ENCODE results near the gene FOCAD. TPM values are rescaled to one million over a fixed set of nuclear protein-coding genes. Genes with fewer than 3 reads are reported as not detected.

FOCAD gene
- total and polyA plus RNA-seq, 2 donors (not counting 1 experiment from before 2014, with no cell fraction given), result 40.3 to 145 TPM

GRCh38 chr9:20831028-20831427 is 147.0 kb downstream of the FOCAD start:
- H3K36me3 ChIP-seq (ENCODE audit: control insufficient read depth, insufficient read depth, low read length), result no peaks in the 10 kb centered on the region
- TF ChIP-seq CTCF (conservative IDR thresholded peaks at IDR 0.05 in 1 of 2, IDR thresholded peaks at IDR 0.05 in 1 of 2; ENCODE audit: low read depth in 1 of 2, low read length in 2 of 2) (no peak), EZH2 (IDR thresholded peaks at IDR 0.05; ENCODE audit: low read length, missing control alignments) (no peak)

GRCh38 chr9:20832775-20833174 is 148.7 kb downstream of the FOCAD start:
- no peaks in the 10 kb centered on the region for H3K36me3 ChIP-seq (ENCODE audit: control insufficient read depth, insufficient read depth, low read length)
- DNase-seq (ENCODE audit: low read depth in 2 of 2), result no peak
- no peaks in the 10 kb centered on the region for H3K27me3 ChIP-seq (ENCODE audit: control insufficient read depth, insufficient read depth, low read length)
- no peaks in the 10 kb centered on the region for H3K4me1 ChIP-seq (ENCODE audit: control insufficient read depth, extremely low read depth, insufficient read depth, low read length)
- H3K4me3 ChIP-seq (replicated peaks in 1 of 4; ENCODE audit: control extremely low read depth in 1 of 4, insufficient read depth in 1 of 4, low read depth in 3 of 4, low read length in 4 of 4), result no peak overlapping the region
- H3K27ac ChIP-seq (ENCODE audit: insufficient read depth, low read length), result no peak overlapping the region
- H2AFZ ChIP-seq (ENCODE audit: low read length), result no peak overlapping the region
- H3K4me2 ChIP-seq (ENCODE audit: extremely low read depth, insufficient read depth, low read length), result no peak overlapping the region
- H3K79me2 ChIP-seq (ENCODE audit: control insufficient read depth, insufficient read depth, low read length), result no peaks in the 10 kb centered on the region
- no peaks in the 10 kb centered on the region for H3K9me3 ChIP-seq (ENCODE audit: control insufficient read depth, insufficient read depth, low read depth, low read length)
- H3K9ac ChIP-seq (ENCODE audit: insufficient read depth, low read length), result no peak overlapping the region
- TF ChIP-seq EZH2 (IDR thresholded peaks at IDR 0.05; ENCODE audit: low read length, missing control alignments), result no peak
- TF ChIP-seq CTCF (conservative IDR thresholded peaks at IDR 0.05 in 1 of 2, IDR thresholded peaks at IDR 0.05 in 1 of 2; ENCODE audit: low read depth in 1 of 2, low read length in 2 of 2), result no peak
- no peaks in the 10 kb centered on the region for H4K20me1 ChIP-seq (ENCODE audit: control insufficient read depth, extremely low read depth, insufficient read depth, low read length)

More at GRCh38 chr9:20831028-20831427, 147.0 kb downstream of the FOCAD start:
- Histone ChIP-seq H3K4me1 (ENCODE audit: control insufficient read depth, extremely low read depth, insufficient read depth, low read length) (no peaks in the 10 kb centered on the region), H3K9ac (ENCODE audit: insufficient read depth, low read length) (no peak overlapping the region), H3K79me2 (ENCODE audit: control insufficient read depth, insufficient read depth, low read length) (no peaks in the 10 kb centered on the region), H2AFZ (ENCODE audit: low read length) (no peak overlapping the region), H3K4me2 (ENCODE audit: extremely low read depth, insufficient read depth, low read length) (no peak overlapping the region), H4K20me1 (ENCODE audit: control insufficient read depth, extremely low read depth, insufficient read depth, low read length) (no peaks in the 10 kb centered on the region), H3K27me3 (ENCODE audit: control insufficient read depth, insufficient read depth, low read length) (no peaks in the 10 kb centered on the region), H3K4me3 (replicated peaks in 1 of 4; ENCODE audit: control extremely low read depth in 1 of 4, insufficient read depth in 1 of 4, low read depth in 3 of 4, low read length in 4 of 4) (no peak overlapping the region), H3K9me3 (ENCODE audit: control insufficient read depth, insufficient read depth, low read depth, low read length) (no peaks in the 10 kb centered on the region), H3K27ac (ENCODE audit: insufficient read depth, low read length) (no peak overlapping the region)
- no peak for DNase-seq (ENCODE audit: low read depth in 2 of 2)

GRCh38 chr9:20835377-20836286 is 151.6 kb downstream of the FOCAD start:
- Histone ChIP-seq H3K4me3 (replicated peaks in 1 of 4; ENCODE audit: control extremely low read depth in 1 of 4, insufficient read depth in 1 of 4, low read depth in 3 of 4, low read length in 4 of 4) (no peak overlapping the region), H2AFZ (ENCODE audit: low read length) (no peak overlapping the region), H3K36me3 (ENCODE audit: control insufficient read depth, insufficient read depth, low read length) (no peaks in the 10 kb centered on the region), H3K4me1 (ENCODE audit: control insufficient read depth, extremely low read depth, insufficient read depth, low read length) (no peaks in the 10 kb centered on the region), H3K4me2 (ENCODE audit: extremely low read depth, insufficient read depth, low read length) (no peak overlapping the region), H3K79me2 (ENCODE audit: control insufficient read depth, insufficient read depth, low read length) (no peaks in the 10 kb centered on the region), H3K9me3 (ENCODE audit: control insufficient read depth, insufficient read depth, low read depth, low read length) (no peaks in the 10 kb centered on the region), H3K27ac (ENCODE audit: insufficient read depth, low read length) (no peak overlapping the region), H4K20me1 (ENCODE audit: control insufficient read depth, extremely low read depth, insufficient read depth, low read length) (no peaks in the 10 kb centered on the region), H3K27me3 (ENCODE audit: control insufficient read depth, insufficient read depth, low read length) (no peaks in the 10 kb centered on the region), H3K9ac (ENCODE audit: insufficient read depth, low read length) (no peak overlapping the region)
- peak; percentile 45 to 61 for DNase-seq (ENCODE audit: low read depth in 2 of 2)
- TF ChIP-seq EZH2 (IDR thresholded peaks at IDR 0.05; ENCODE audit: low read length, missing control alignments), result no peak
- TF ChIP-seq CTCF (conservative IDR thresholded peaks at IDR 0.05 in 1 of 2, IDR thresholded peaks at IDR 0.05 in 1 of 2; ENCODE audit: low read depth in 1 of 2, low read length in 2 of 2), result no peak

Data from fibroblast of lung (primary cell).